SHP77 treated with DMSO at 0.1 percent for 48 hours (cell line): ENCODE data around the gene MVB12B.

Source experiments
- DNase-seq: peaks from one replicate; lab custom pipeline; 2025; lab: John Stamatoyannopoulos, UW

Gene MVB12B

DNA sequence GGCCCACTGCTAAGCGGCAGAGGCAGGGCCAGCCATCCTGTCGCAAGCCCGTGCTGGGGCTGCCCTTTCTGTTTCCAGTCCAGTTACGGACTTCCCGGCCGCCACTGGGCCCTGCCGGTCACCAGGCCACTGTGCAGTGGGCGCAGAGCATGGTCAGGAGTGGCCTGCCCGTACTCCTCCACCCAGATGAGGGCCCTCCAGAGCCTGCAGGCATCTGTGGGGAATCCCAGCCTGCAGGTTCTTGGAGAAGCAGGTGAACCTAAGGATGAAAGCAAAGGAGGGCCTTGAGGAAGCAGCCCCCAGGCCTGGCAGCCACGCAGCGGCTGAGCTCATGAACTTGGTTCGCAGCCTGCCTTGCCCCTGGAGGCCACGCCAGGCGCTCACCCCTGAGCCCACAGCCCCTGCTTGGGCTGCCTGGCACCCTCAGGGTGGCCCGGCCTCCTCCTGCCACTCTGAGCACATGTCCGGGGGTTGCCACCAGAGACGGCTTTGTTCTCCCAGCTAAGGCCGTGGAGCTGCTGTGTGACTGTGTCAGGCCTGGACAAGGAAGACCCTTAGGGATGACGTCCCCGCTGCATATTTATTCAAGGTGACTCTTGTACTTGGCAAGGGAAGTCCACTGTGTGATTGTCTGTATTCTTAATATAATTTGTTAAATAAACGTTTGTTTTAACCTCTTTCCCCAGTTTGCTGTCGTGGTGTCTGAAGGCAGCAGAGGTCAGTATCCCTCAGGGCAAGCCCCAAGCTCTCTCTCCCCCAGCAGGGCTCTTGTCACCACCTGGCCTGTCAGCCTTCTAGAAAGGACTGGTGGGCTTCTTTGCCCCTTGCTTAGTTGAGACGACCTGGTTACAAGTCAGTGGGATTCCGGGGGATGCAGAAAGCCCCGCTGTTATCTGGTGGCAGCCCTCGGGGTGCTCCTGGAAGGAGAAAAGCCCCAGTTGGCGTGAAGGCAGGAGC, 180.0 kb downstream of the MVB12B start:
- no peak for DNase-seq

DNA sequence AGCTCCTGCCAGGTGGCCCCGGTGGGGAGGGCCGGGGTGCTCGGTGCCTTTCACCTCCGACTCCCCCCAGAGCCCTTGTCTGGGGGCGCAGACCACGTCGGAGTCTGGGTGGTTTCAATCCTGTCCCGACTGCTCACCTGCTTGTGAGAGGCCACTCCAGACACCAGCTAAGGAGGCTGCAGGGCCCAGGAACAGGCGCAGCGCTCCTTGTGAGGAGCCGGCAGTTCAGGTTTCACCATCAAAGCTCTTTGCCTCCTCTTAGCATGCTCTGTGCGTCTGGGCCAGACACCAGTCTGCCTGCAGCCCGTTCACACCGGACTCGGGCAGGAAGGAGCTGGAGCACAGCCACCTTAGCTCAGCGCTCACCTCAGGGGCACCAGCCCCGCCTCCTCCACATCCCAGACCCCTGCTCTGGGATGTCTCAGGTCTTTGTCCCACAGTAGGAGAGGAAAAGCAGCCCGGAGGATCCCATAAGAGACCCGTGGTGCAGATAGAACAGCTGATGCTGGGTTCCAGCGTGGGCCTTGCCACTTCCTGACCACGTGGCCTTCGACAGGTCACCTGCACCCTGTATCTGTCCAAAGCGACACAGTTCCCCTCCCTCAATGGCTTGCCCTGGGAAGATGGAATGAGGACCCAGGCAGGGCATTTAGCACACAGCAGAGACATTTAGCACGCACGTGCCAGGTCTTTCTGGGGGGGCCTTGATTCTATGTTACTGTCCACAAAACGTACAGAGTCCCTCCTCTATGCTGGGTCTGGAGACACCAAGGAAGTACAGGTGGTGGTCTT, 180.9 kb downstream of the MVB12B start:
- DNase-seq: no peak

DNA sequence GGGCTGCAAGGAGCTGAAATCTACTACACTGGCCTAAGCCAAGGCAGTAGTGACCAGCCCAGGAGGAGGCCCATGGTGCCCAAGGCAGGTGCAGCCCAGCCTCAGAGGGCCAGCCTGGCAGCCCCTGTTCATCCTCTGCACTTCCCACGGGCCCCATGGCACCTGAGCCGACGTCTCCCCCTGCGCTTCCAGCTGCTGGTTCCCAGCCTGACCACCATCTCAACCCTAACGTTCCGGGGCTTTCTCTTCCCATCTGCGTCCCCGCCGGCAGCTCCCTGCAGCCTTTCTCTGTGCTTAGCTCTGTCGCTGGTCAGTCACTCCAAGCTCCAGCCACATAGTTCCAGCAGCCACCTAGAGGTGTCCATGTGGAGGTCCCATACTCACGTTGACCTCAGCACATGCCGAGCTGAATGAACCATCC, 181.6 kb downstream of the MVB12B start:
- DNase-seq: no peak

DNA sequence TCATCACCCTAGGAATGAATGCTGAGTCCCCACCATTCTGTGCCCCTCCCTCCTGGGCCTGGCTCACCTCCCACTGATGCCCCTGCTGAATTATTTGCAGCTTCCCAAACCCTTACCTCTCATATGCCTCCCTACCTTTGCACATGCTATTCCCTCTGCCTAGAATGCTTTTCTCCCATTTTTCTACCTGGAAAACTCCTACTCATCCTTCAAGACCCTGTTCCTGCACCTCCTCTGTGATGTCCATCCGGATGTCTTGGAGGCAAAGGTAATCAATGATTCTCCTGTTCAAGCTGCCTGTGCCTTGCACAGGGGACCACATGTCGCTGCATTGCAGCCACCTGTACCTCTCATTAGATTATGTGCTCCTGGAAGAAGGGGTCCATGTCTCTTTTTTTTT, 182.3 kb downstream of the MVB12B start:
- DNase-seq: no peak

DNA sequence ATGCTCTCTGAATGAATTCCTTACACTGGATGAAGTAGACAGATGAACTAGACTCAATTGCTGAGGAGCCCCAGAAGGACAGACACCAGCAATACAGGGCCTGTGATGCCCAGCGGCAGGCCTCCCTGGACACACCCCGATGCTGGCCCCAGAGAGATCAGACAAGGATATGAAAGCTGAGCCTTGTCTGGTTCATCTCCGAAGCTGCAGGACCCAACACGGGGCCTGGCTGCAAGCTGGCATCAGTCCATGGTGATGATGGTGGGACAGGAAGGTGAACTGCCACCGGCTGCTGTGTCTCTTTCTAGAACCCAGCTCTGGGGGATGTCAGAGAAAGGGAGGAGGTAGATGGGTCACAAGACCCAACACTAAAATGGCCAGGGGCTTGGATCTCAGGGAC, 183.1 kb downstream of the MVB12B start:
- no peak for DNase-seq

DNA sequence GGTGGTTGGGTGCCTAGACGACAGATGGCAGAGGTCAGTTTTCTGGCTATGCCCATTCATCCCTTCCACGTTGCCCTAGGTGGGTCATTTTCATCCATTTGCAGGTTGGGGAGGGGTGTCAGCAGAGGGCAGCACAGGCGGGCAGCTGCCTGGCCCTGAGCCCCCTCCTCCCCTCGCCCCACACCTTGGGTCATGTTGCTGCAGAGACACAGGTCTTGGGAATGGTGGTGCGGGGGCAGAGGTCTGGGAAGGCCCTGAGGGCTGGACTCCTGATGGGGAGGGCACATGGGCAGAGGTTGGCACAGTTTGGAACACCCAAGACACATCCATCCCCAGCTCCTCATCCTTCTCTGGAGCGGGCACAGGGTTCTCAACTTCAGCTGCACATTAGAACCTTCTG, 183.9 kb downstream of the MVB12B start:
- DNase-seq: no peak

DNA sequence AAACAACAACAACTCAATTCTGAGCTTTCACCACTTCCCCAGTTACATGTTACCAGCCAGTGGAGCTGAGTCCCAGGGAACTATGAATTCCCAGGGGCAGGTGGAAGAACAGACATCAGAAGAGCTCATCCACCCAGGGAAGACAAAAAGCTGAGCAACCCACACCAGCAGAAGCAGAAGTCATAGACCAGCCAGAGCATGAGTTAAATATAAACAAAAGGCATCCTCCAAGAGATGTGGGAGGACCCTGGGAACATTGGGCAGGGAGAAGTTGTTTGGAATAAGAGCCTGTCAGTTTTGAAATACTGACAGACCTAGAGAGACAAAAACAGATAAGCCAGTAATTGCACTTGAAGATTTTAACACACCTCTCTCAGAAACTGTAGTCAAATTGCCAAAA, 184.8 kb downstream of the MVB12B start:
- DNase-seq: no peak

DNA sequence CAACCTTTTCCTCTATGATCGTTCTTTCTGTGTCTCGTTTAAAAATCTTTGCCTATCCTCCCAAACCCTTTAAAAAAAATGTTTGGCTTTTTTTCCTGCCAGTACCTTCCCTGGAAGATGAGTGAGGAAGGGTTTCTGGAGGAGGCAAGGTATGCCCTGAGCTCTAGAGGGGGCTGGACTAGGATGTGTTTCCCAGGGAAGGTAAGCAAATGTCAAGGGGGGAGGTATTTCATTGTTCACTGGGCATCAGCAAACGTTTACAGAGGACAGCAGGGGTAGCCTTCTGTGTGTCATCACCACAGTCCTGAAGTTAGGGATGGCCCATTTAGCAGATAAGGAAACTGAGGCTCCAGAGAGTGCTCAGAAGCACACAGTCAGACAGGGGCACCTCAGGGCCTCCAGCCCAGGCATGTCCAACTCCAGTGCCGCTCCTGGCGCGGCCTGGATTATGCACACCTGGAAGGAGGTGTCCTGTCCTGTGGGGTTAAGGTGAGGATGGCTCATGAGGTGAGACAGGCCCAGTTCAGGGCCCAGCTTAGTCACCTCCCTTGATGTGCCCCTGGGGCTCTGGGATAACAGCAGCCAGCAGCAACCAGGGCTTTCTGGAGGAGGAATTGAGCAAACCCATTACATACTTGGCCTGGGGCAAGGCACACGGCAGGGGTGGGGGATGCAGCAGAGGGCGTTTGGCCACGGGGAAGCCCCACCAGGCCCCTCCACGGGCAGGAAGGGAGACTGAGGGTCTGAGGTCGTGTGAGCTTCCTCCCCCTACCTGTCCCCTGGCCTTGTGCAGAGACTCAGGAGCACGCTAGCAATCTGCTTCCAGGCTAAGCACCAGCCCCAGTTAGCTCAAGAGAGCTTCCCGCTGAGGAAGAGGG, 186.8 kb downstream of the MVB12B start:
- no peak for DNase-seq

DNA sequence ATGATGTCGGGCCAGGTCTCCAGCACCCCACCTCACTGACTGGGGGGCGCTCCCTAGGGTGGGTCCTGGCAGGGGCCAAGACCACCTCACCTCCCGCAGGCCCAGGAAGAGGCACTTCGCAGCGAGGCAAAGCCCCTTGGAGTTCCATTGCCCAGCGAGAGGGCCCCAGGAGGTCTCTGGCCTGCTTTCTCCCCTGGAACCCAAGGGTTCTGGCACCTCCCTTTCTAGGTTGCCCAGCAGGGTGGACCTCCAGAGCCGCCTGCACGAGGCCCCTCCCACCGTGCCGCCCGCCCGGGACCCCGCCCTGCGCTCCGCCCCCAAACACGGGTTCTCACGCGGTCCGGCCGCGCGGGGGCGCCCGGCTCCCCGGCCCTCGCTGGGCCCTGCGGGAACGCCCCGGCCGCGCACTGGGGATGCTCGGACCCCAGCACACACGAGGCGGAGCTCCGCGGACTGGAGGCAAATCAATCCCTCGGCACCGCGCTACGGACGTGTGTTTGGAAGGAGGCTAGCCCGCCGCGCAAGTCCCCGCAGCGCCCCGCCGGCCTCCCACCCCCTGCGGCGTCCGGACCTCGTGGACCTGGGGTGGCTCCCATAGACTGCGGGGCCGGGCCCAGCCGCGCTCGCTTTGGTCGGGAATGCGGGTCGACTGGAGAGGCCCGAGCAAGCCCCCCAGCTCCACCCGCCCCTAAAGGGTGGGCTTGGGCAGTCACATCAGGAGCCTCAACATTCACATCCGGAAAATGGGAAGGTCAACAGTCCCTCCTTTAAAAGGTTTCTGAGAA, 187.6 kb downstream of the MVB12B start:
- DNase-seq: no peak

DNA sequence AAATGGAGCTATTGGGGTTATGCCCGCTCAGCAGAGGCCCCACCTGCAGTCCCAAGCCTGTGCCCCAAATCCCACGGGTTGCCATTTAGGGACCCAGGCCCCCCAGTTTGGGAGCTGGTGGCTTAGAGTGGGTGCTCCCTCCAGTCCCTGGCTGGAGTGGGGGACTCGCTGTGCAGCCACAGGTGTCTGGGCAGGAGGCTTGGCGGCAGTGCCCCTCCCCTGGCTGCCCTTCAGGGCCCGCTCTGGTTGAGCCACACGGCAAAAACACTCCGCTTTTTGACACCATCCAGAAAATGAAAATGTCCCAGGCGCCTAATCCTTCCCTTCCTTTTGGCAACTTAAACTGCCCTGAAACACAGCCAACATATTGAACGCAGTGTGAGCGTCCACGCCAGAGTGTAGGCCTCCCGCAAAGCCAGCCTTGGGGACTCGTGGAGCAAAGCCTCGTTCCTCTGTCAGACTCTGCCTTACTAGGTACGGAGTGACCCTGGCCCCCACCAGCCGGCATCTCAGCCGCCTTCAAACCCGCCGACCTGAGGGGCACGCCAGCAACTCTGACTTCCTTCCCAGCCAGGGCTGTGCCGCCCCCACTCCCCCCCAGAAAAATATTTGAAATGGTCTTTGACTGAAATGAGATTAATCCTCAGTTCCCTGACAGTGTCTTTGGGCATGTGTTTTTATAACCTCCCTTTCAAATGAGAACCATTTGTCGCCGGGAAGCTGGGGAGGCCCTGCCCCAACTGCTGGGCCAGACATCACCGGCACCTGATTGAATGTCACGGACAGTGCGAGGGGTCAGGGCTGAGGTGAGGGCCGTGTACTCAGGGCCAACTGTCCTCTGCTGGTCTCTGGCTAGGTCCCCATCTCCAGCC, 188.6 kb downstream of the MVB12B start:
- DNase-seq: no peak

DNA sequence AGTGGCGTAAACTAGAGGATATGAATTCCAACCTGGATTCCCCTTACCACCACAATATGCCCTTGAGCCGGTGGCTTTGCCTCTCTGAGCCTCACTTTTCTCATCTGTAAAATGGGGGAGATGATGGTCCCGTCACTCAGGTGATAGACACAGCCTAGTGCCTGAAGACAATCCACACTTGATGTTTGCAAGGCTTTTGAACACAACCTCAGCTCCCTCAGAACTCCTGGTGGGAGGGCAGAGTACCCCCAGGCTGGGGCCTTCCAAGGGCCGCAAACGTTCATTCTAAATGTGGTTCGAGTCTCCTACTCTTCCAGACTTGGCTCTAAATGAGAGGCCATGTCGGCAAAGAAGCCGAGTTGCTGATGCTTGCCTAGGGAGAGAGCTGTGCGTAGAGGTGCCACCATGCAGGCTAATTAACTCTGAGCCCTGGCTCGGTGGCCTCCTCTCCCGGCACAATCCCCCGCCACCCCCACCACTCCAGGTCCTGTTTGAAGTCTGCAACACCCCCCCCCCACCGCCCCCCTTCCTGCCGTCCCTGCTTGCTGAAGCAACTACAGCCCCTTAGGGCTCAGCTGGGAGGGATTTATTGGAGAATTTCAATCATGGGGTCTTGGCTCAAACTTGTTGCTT, 189.4 kb downstream of the MVB12B start:
- no peak for DNase-seq

DNA sequence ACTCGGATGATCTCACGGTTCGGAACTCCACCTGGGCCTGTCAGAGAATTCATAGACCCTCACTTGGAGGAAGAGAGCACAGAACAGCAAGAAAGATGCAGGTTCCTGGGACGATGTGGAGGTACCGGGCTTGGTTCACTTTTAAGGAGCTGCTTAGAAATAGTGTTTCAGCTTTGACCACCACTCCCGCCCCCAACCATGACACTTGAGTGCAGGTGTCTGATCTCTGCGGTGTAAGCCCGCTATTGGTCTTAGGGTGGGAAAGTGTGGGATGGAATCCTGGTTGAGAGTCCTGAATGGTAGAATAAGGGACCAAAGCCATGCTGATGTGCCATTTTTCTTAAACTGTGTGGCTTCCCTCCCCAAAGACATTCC, 189.9 kb downstream of the MVB12B start:
- no peak for DNase-seq

DNA sequence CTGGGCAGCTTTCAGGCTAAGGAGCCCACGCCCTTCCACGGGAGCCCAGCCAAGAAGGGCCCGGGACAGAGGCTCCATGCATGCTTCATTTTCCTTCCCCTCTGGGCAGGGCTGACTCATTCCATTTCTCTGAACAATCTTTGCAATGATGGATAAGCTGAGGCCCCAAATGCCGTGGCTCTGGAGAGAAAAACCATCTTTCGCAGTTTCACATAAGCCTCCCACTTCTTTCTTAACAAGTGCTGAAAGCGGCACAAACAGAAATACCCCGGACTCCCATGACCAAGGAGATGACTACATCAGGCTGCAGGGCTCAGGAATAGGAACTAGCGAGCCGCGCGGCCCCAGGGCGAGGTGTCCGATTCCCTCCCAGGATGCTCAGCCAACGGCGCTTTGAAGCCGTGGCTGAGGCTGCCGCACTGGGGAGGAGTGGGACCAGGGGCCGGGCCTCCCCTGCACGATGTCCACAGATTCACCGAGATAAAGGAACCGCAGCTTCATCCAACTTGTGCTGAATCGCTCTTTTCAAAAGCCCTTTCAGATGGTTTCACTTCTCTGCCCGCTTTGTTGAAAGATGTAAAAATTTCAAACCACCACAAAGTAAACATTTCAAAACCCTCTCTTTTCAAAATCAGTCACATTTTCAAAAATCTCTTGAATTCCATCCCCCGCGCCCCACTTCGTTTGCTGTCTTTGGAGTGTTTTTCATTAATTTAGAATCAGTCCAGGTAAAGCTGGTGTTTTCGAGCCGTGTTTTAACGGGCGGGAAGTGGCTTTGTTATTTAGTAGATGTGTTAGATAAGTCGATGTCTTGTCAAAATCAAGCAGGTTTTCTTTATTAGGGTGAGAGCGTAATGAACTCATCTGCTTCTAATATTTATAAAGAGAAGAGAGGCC, 190.6 kb downstream of the MVB12B start:
- DNase-seq: no peak

DNA sequence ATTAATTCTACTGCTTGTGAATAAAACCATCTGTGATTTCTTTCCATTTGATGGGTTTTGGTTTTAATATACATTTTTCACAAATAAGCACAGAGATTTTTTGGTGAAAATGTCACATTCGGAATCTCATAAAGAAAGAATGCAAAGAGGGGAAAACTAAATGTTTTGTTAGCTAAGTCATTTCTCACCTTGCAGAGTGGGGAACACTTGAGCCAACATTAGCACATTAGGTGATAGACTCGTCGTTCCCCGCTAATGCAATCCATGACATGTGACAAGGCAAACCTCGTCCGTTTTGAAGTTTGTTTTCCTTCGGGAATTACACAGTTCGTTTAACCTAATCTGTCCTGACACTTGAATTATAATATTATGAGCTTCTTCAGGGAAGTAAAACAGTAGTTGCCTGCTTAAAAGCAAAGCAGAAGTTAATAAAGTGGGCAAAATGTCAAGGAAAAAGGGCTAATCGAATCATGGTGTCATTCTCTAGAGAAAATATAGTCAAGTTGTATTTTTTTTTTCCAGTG, 191.3 kb downstream of the MVB12B start:
- DNase-seq: no peak

DNA sequence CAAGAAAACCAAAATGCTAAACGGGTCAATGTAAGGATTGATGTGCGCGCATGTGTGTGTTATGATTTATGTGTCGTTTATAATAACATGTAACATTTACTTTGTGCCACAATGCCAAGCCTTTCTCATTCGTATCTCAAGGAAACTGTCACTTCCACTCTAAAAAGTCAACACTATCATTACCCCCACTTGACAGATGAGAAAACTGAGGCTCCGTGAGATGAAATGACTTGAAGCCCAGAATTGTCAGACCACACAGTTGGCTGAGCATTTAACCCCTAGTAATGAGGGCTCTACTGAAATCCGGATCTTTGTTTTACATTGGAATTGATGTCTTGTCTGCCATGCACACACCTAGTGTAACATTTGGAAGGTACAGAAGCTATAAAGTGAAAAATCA, 192.1 kb downstream of the MVB12B start:
- DNase-seq: no peak

DNA sequence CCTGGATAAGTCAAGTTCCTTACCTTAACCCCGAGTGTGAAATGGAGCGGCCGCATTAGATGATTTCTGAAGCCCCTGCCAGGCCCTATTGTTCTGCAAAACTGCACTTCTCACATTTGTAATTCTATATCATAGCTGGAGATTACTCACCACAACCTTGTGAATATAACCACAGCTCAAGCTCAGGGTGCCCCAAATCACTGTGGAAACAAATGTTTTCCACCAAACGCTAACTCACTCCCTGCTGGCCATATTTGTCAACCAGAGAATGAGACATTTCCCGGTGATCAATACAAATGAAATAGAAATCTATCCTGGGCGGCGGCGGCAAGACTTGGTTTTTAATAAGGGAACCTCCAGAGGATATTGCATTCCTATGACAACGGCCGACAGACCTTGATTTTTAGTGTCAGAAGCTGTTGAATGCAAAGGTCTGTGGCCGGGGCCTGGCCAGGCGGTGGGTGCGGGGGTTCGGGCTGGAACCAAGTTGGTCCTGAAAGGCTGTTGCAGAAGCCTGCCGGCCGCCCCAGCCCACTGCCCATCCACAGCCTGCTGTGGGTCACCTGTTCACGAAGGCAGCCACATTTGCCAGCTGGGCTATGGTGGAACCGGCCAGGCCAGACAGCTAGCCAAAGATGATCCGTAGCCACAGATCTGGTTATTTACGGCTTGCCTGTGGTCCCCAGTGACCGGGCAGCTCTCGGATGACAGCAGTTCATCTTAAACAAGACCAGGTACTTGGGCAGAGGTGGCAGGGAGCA, 193.2 kb downstream of the MVB12B start:
- DNase-seq: no peak

DNA sequence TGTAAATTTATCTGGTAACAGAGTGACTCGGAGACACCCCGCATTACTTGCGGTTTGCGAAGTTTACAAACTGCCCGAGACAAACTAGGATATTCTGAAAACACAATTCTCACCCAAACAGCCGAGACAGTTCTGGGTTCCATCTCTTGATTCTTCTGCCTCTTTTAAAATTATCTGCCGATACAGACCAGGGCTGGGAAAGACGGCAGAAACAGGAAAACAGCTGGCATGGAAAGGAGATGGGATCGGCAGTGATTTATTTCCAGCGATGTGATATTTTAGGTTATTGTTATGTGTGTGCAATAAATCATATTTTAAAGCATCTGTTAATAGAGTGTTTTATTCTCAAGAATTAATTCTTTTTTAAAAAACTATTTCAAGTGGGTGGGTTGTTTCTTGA, 193.8 kb downstream of the MVB12B start:
- DNase-seq: no peak

DNA sequence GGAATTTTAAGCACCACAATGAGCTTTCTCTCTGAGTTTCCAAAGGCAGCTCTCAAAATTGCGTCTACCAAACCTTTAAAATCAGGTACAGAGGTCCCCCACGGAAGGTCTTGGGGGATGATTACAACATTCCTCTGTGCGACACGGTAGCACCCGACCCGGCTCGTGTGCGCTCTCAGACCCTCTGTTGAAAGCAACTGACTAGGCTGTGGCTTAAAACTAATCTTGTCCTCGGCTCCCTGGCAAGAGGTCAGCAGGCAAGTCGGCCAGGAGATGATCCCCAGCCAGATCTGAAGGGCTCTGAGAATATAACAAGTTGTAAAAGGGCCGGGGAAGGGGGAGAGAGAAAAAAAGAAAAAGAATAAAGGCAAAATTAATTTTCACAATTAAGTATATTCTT, 194.5 kb downstream of the MVB12B start:
- no peak for DNase-seq
